HCT116 (cell line): ENCODE results near the gene KRTAP24-1. TPM values are rescaled to one million over a fixed set of nuclear protein-coding genes. Genes with fewer than 3 reads are reported as not detected.

Experiments used
- ATAC-seq: fragments of 200-7000 bp; cut with Tn5 transposase; 2 replicates; pipeline ENCODE4 v1.9.1; 2020; ENCODE audit warnings: mild to moderate bottlenecking, moderate library complexity
- Bru-seq: library from RNA; stranded (reverse); fragments of 400-500 nt; gene quantifications from one replicate; lab custom pipeline; 2021; lab: Mats Ljungman, UMichigan
- BruChase-seq, 2 experiments: library from RNA; stranded (reverse); fragments of 400-500 nt; gene quantifications; one replicate each; lab custom pipeline; 2021; lab: Mats Ljungman, UMichigan
- BruUV-seq: library from RNA; stranded (reverse); fragments of 400-500 nt; replicated peaks from 2 replicates; lab custom pipeline; 2021; lab: Mats Ljungman, UMichigan
- CTCF ChIA-PET: fragments of 300-600 bp; sonication (Branson Sonifier 250); formaldehyde crosslinking; loops from one replicate; lab custom pipeline; 2021; ENCODE audit warnings: antibody characterized with exemption; lab: Charles Lee
- POLR2A ChIA-PET: fragments of 300-600, 350-600 bp; sonication (Branson Sonifier 250); formaldehyde crosslinking; loops from one replicate; lab custom pipeline; 2021; ENCODE audit warnings: antibody characterized with exemption; lab: Charles Lee
- RAD21 ChIA-PET, 2 experiments: fragments of 300-600 bp; sonication (Branson Sonifier 250); formaldehyde crosslinking; loops; one replicate each; lab custom pipeline; 2023; ENCODE audit warnings: low total read pairs in 2 of 2; ENCODE audit not compliant: uncharacterized antibody in 2 of 2, unreplicated experiment in 2 of 2, low non-redundant PET in 1 of 2; lab: Charles Lee
- DNase-seq: peaks from one replicate; pipeline ENCODE4 v3.0.0-alpha.2; 2010; ENCODE audit warnings: low read depth, low spot score
- H2AFZ ChIP-seq: fragments of 200-600 bp; shearing (Covaris generic), sonication (generic); 2 replicates; pipeline ENCODE4 v1.6.1; 2017; ENCODE audit warnings: low read depth, mixed run types, mixed read lengths, antibody characterized with exemption, low read length; ENCODE audit not compliant: poor library complexity, severe bottlenecking
- H3K27ac ChIP-seq: 2 replicates; pipeline ENCODE4 v1.5.1; 2012; ENCODE audit warnings: low read depth, low read length
- H3K27me3 ChIP-seq: fragments of 200-600 bp; sonication (generic); 2 replicates; pipeline ENCODE4 v1.6.1; 2016; ENCODE audit warnings: mixed run types, low read length, mixed read lengths; ENCODE audit not compliant: insufficient read depth
- H3K36me3 ChIP-seq, 2 experiments: fragments of 200-500 bp in 1 of 2; fragments of 200-600 bp in 1 of 2; sonication (Bioruptor generic) in 1 of 2; sonication (generic) in 1 of 2; 2 replicates each; pipeline versions ENCODE4 v1.5.1 to v1.6.1; 2014 to 2016; ENCODE audit warnings: low read length in 2 of 2, inconsistent platforms in 1 of 2, mixed read lengths in 1 of 2, mixed run types in 1 of 2; ENCODE audit not compliant: insufficient read depth in 2 of 2, control insufficient read depth in 1 of 2
- H3K4me1 ChIP-seq, 2 experiments: fragments of 200-600 bp in 1 of 2; sonication (generic) in 1 of 2; 2 replicates each; pipeline versions ENCODE4 v1.5.1 to v1.6.1; 2012 to 2017; ENCODE audit warnings: low read length in 2 of 2, inconsistent platforms in 1 of 2, mild to moderate bottlenecking in 1 of 2, mixed read lengths in 1 of 2, mixed run types in 1 of 2, moderate library complexity in 1 of 2; ENCODE audit not compliant: insufficient read depth in 2 of 2, control insufficient read depth in 1 of 2
- H3K4me2 ChIP-seq: fragments of 200-600 bp; sonication (generic); 2 replicates; pipeline ENCODE4 v1.6.1; 2017; ENCODE audit warnings: mixed run types, low read length, mixed read lengths
- H3K4me3 ChIP-seq, 2 experiments: fragments of 200-600 bp in 1 of 2; sonication (generic) in 1 of 2; replicated peaks in 1 of 2; 2 replicates each; pipeline ENCODE4 v1.5.1; 2011 to 2016; ENCODE audit warnings: low read length in 2 of 2, control low read depth in 1 of 2, low read depth in 1 of 2, mild to moderate bottlenecking in 1 of 2, mixed read lengths in 1 of 2, mixed run types in 1 of 2
- H3K79me2 ChIP-seq: fragments of 200-600 bp; sonication (generic); 2 replicates; pipeline ENCODE4 v1.6.1; 2017; ENCODE audit warnings: mild to moderate bottlenecking, mixed run types, low read length, moderate library complexity, mixed read lengths; ENCODE audit not compliant: insufficient read depth
- H3K9ac ChIP-seq: fragments of 200-600 bp; sonication (generic); 2 replicates; pipeline ENCODE4 v1.6.1; 2016; ENCODE audit warnings: low read length, mixed read lengths
- H3K9me2 ChIP-seq: fragments of 200-600 bp; sonication (generic), shearing (Covaris generic); 2 replicates; pipeline ENCODE4 v1.6.1; 2017; ENCODE audit warnings: mixed run types, mild to moderate bottlenecking, moderate library complexity; ENCODE audit not compliant: insufficient read depth
- H3K9me3 ChIP-seq, 2 experiments: fragments of 200-500 bp in 1 of 2; fragments of 200-600 bp in 1 of 2; sonication (Bioruptor generic) in 1 of 2; sonication (generic) in 1 of 2; 2 replicates each; pipeline ENCODE4 v1.6.1; 2014 to 2017; ENCODE audit warnings: low read length in 2 of 2, mixed read lengths in 2 of 2, inconsistent platforms in 1 of 2, low read depth in 1 of 2, mild to moderate bottlenecking in 1 of 2, mixed run types in 1 of 2, moderate library complexity in 1 of 2; ENCODE audit not compliant: control insufficient read depth in 1 of 2, insufficient read depth in 1 of 2
- H4K20me1 ChIP-seq: fragments of 200-600 bp; sonication (generic), shearing (Covaris generic); 2 replicates; pipeline ENCODE4 v1.6.1; 2017; ENCODE audit warnings: mixed run types, mild to moderate bottlenecking, moderate library complexity; ENCODE audit not compliant: insufficient read depth
- ATF3 ChIP-seq: IDR thresholded peaks from 2 replicates; pipeline ENCODE4 v1.6.1; 2012
- CBX3 ChIP-seq: IDR thresholded peaks from 2 replicates; pipeline ENCODE4 v1.6.1; 2012; ENCODE audit warnings: low read depth
- CEBPB ChIP-seq: IDR thresholded peaks from 2 replicates; pipeline ENCODE4 v1.6.1; 2012; ENCODE audit warnings: low read depth
- CTCF ChIP-seq, 3 experiments: fragments of 200-600 bp in 1 of 3; sonication (generic) in 1 of 3; IDR thresholded peaks in 2 of 3; conservative IDR thresholded peaks in 1 of 3; 2 replicates each; pipeline ENCODE4 v1.5.1; 2012 to 2017; ENCODE audit warnings: low read depth in 2 of 3, low read length in 2 of 3, antibody characterized with exemption in 1 of 3, borderline replicate concordance in 1 of 3, control low read depth in 1 of 3, mild to moderate bottlenecking in 1 of 3, mixed read lengths in 1 of 3, mixed run types in 1 of 3, moderate library complexity in 1 of 3; ENCODE audit not compliant: insufficient read depth in 1 of 3
- EGR1 ChIP-seq: IDR thresholded peaks from 2 replicates; pipeline ENCODE4 v1.6.1; 2012; ENCODE audit warnings: low read depth
- EZH2 ChIP-seq: fragments of 200-600 bp; sonication (generic); IDR thresholded peaks from 2 replicates; pipeline ENCODE4 v1.6.1; 2017; ENCODE audit warnings: antibody characterized with exemption, mixed run types
- EZH2phosphoT487 ChIP-seq: fragments of 200-600 bp; IDR thresholded peaks from 2 replicates; pipeline ENCODE4 v1.6.1; 2018; ENCODE audit warnings: antibody characterized with exemption, borderline replicate concordance
- JUND ChIP-seq: IDR thresholded peaks from 2 replicates; pipeline ENCODE4 v1.6.1; 2012
- MAX ChIP-seq: IDR thresholded peaks from 2 replicates; pipeline ENCODE4 v1.6.1; 2012
- POLR2A ChIP-seq: IDR thresholded peaks from 2 replicates; pipeline ENCODE4 v1.7.0; 2011; ENCODE audit warnings: borderline replicate concordance; ENCODE audit not compliant: insufficient read depth, insufficient read length; ENCODE audit errors: extremely low read depth
- POLR2AphosphoS5 ChIP-seq: IDR thresholded peaks from 2 replicates; pipeline ENCODE4 v1.6.1; 2011; ENCODE audit warnings: mild to moderate bottlenecking, low read depth, low read length, moderate library complexity
- RAD21 ChIP-seq: IDR thresholded peaks from 2 replicates; pipeline ENCODE4 v1.6.1; 2012; ENCODE audit warnings: low read depth, mild to moderate bottlenecking
- REST ChIP-seq: IDR thresholded peaks from 2 replicates; pipeline ENCODE4 v1.6.1; 2012; ENCODE audit warnings: low read depth
- SIN3A ChIP-seq: IDR thresholded peaks from 2 replicates; pipeline ENCODE4 v1.6.1; 2012; ENCODE audit warnings: low read depth
- SP1 ChIP-seq: IDR thresholded peaks from 2 replicates; pipeline ENCODE4 v1.6.1; 2012; ENCODE audit warnings: low read depth
- SRF ChIP-seq: IDR thresholded peaks from 2 replicates; pipeline ENCODE4 v1.6.1; 2012; ENCODE audit warnings: low read depth
- TCF7L2 ChIP-seq: IDR thresholded peaks from 2 replicates; pipeline ENCODE4 v1.7.0; 2011; ENCODE audit warnings: borderline replicate concordance, inconsistent platforms; ENCODE audit not compliant: insufficient read depth, insufficient read length; ENCODE audit errors: extremely low read depth
- YY1 ChIP-seq: IDR thresholded peaks from 2 replicates; pipeline ENCODE4 v1.6.1; 2011; ENCODE audit warnings: low read length, low read depth, moderate library complexity, mild to moderate bottlenecking; ENCODE audit not compliant: insufficient replicate concordance; ENCODE audit errors: extremely low read depth
- ZBTB33 ChIP-seq: IDR thresholded peaks from 2 replicates; pipeline ENCODE4 v1.6.1; 2011; ENCODE audit warnings: mild to moderate bottlenecking, low read length, moderate library complexity; ENCODE audit not compliant: insufficient replicate concordance; ENCODE audit errors: extremely low read depth
- ZNF274 ChIP-seq: fragments of 200-500 bp; sonication (Bioruptor generic); IDR thresholded peaks from 2 replicates; pipeline ENCODE4 v1.6.1; 2014; ENCODE audit warnings: mild to moderate bottlenecking, low read depth, low read length, inconsistent platforms
- intact Hi-C: fragments of 100-400 bp; cut with micrococcal nuclease; formaldehyde crosslinking; loops from 2 replicates; pipeline ENCODE4 v1.10.0; 2022
- long read RNA-seq: library from polyadenylated mRNA; unstranded; transcript quantifications from one replicate; pipeline ENCODE4 v2.0.0, GENCODE V29; 2021; ENCODE audit not compliant: unreplicated experiment
- polyA plus RNA-seq: library from polyadenylated mRNA; unstranded; fragments of >200 nt; gene quantifications from 2 replicates; pipeline ENCODE4 v1.2.1, GENCODE V29; 2012; ENCODE audit warnings: missing spikeins
- total RNA-seq: library from RNA; stranded (reverse); gene quantifications from one replicate; pipeline ENCODE4 v1.2.1, GENCODE V29; 2021; ENCODE audit not compliant: unreplicated experiment

Gene KRTAP24-1
- total RNA-seq (not detected), Bru-seq, nascent RNA (not detected), BruChase-seq, experiment 1, labeled RNA remaining after a 6-hour chase (not detected), BruChase-seq, experiment 2, labeled RNA remaining after a 2-hour chase (not detected)
- 0.05 TPM in 1 of 2 replicates, not detected in the other for polyA plus RNA-seq
- long read RNA-seq: 0 reads

GRCh38 chr21:30282850-30283249 lies at the start of gene KRTAP24-1:
KRTAP24-1 (minus strand) TSS chr21:30282950; CDS start chr21:30282932, 18 bp downstream.
- intact Hi-C loops: no loop called here
- no peak within 1 kb of the TSS for H3K27ac ChIP-seq
- BruUV-seq: no TSS peak

More at GRCh38 chr21:30282850-30283249, at the start of gene KRTAP24-1:
- H3K4me3 ChIP-seq: no peak within 1 kb of the TSS
- no peaks in the 10 kb centered on the region for H3K9me2 ChIP-seq
- TF ChIP-seq CTCF (IDR thresholded peaks at IDR 0.05 in 2 of 3, conservative IDR thresholded peaks at IDR 0.05 in 1 of 3; ENCODE audit: borderline replicate concordance in 1 of 3, insufficient read depth in 1 of 3, low read depth in 2 of 3, low read length in 2 of 3) (no peak), REST (no peak), EGR1 (no peak), YY1 (no peak), CBX3 (no peak), POLR2A (no peak), CEBPB (no peak), EZH2phosphoT487 (no peak), TCF7L2 (no peak), RAD21 (no peak), POLR2AphosphoS5 (no peak), JUND (no peak), SIN3A (no peak), MAX (no peak), ZNF274 (no peak), ATF3 (no peak), EZH2 (no peak), SP1 (no peak), ZBTB33 (no peak), SRF (no peak)
- POLR2A ChIA-PET: no interaction called here
- DNase-seq (no peak), ATAC-seq (no peak)
- CTCF ChIA-PET: no interaction called here
- RAD21 ChIA-PET: no interaction called here
- H3K4me2 ChIP-seq: no peak within 1 kb of the TSS
- H3K9me3 ChIP-seq: peaks cover 4 to 53% of the 10 kb centered on the region in 2 experiments; a peak in 2 of 4 replicates
- no peaks in the 10 kb centered on the region for H3K36me3 ChIP-seq
- H3K9ac ChIP-seq: no peak within 1 kb of the TSS
- H2AFZ ChIP-seq: no peak within 1 kb of the TSS
- no peaks in the 10 kb centered on the region for H3K4me1 ChIP-seq
- no peaks in the 10 kb centered on the region for H4K20me1 ChIP-seq
- no peaks in the 10 kb centered on the region for H3K79me2 ChIP-seq
- H3K27me3 ChIP-seq: no peaks in the 10 kb centered on the region
